ENCODE results near the gene LMF2. TPM values are rescaled to one million over a fixed set of nuclear protein-coding genes. Genes with fewer than 3 reads are reported as not detected.
A peak's percentile ranks its signal among the peaks of the same experiment; 100 is the strongest.

LMF2 gene
- polyA plus RNA-seq, 3 donors: 15.0 to 145 (median 16.6) TPM

DNA sequence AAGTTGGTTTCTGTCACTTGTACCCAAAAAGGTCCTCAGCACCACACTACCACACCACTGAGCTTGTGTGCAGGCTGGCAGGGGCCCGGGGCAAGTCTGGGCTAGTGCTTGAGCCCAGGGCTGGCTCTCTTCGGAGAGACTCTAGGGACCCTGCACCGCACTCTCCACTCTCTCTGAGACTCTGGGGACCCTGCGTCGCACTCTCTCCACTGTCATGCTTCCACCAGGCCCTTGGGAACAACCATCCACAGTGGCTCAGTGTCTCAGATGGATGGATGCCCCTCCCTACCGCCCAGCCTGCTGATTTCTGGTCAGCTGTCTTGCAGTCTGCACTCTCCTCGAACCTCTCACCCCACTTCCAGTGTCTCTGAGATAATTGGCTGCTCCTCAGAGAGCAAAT lies 30.6 kb downstream of the LMF2 start:
- H3K9ac ChIP-seq (ENCODE audit: insufficient read depth, low read length, poor library complexity, severe bottlenecking): no peak overlapping the region

DNA sequence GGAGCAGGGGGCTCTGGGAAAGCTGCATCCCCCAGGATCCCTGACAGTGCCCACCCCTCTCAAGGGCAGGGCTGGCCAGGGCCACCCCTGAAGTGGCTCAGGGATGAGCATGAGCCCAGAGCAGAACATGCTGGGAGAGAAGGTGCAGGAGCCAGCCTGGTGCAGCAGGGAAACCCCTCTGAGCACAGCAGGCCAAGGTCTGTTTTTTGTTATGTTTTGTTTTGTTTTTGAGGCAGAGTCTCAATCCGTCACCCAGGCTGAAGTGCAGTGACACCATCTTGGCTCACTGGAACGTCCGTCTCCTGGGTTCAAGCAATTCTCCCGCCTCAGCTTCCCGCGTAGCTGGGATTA lies 31.9 kb downstream of the LMF2 start:
- TF ChIP-seq, protein P1, sequence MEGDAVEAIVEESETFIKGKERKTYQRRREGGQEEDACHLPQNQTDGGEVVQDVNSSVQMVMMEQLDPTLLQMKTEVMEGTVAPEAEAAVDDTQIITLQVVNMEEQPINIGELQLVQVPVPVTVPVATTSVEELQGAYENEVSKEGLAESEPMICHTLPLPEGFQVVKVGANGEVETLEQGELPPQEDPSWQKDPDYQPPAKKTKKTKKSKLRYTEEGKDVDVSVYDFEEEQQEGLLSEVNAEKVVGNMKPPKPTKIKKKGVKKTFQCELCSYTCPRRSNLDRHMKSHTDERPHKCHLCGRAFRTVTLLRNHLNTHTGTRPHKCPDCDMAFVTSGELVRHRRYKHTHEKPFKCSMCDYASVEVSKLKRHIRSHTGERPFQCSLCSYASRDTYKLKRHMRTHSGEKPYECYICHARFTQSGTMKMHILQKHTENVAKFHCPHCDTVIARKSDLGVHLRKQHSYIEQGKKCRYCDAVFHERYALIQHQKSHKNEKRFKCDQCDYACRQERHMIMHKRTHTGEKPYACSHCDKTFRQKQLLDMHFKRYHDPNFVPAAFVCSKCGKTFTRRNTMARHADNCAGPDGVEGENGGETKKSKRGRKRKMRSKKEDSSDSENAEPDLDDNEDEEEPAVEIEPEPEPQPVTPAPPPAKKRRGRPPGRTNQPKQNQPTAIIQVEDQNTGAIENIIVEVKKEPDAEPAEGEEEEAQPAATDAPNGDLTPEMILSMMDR (IDR thresholded peaks at IDR 0.05): no peak
- WGBS (ENCODE audit: insufficient coverage): 100% methylated on average over 1 of the region's 6 CpGs
- no peaks in the 10 kb centered on the region for H3K9me3 ChIP-seq (replicated peaks in 1 of 2; ENCODE audit: control insufficient read depth in 1 of 2, insufficient read depth in 1 of 2, low read length in 2 of 2)
- H3K4me2 ChIP-seq (replicated peaks; ENCODE audit: extremely low read depth, low read length, poor library complexity, severe bottlenecking): peak overlapping the region; percentile 98
- Mint-ChIP-seq H3K27me3 (ENCODE audit: low read depth in 3 of 3) (peaks cover 27 to 46% (median 36%) of the 10 kb centered on the region in 3 donors), H3K27ac (peak overlapping the region in 2 of 7 donors; percentile 52 to 55), H3K36me3 (peaks cover 4 to 8% of the 10 kb centered on the region in 2 donors), H3K4me1 (peaks cover 39% of the 10 kb centered on the region), H3K9me3 (peaks cover 0 to 7% (median 5%) of the 10 kb centered on the region in 7 donors), H3K4me3 (peak overlapping the region; percentile 63 to 75)
- intact Hi-C loops (cut with micrococcal nuclease): no loop called here
- DNase-seq: no peak
- H3K27me3 ChIP-seq (ENCODE audit: control insufficient read depth in 2 of 2, insufficient read depth in 2 of 2, low read length in 2 of 2): peaks cover 3 to 23% of the 10 kb centered on the region in 2 donors
- H3K4me3 ChIP-seq (replicated peaks in 1 of 3; ENCODE audit: low read depth in 2 of 3, low read length in 3 of 3): peak overlapping the region in 2 of 3 experiments; percentile 48 to 85
- peaks cover 38% of the 10 kb centered on the region for H3K79me2 ChIP-seq (ENCODE audit: insufficient read depth, low read length)
- no peaks in the 10 kb centered on the region for H3K36me3 ChIP-seq (replicated peaks in 1 of 2; ENCODE audit: control insufficient read depth in 1 of 2, insufficient read depth in 2 of 2, low read length in 2 of 2)
- peak overlapping the region; percentile 98 for H2AFZ ChIP-seq (ENCODE audit: insufficient read depth, low read depth, low read length, poor library complexity, severe bottlenecking)
- H3K27ac ChIP-seq (ENCODE audit: low read depth in 1 of 2, low read length in 2 of 2): no peak overlapping the region
- peaks cover 33 to 45% of the 10 kb centered on the region in 2 donors for H3K4me1 ChIP-seq (ENCODE audit: control insufficient read depth in 1 of 2, insufficient read depth in 2 of 2, low read length in 2 of 2)
- H4K20me1 ChIP-seq (ENCODE audit: insufficient read depth, low read length): peaks cover 37% of the 10 kb centered on the region
- H3K9ac ChIP-seq (ENCODE audit: insufficient read depth, low read length, poor library complexity, severe bottlenecking): no peak overlapping the region

More for the DNA sequence above, 30.6 kb downstream of the LMF2 start:
- Mint-ChIP-seq H3K4me3 (peak overlapping the region in 1 of 2 donors; percentile 7), H3K9me3 (peaks cover 0 to 9% (median 6%) of the 10 kb centered on the region in 7 donors), H3K27me3 (ENCODE audit: low read depth in 3 of 3) (peaks cover 30 to 54% (median 40%) of the 10 kb centered on the region in 3 donors), H3K4me1 (peaks cover 29% of the 10 kb centered on the region), H3K36me3 (peaks cover 4 to 7% of the 10 kb centered on the region in 2 donors), H3K27ac (no peak overlapping the region)
- Histone ChIP-seq H3K4me1 (ENCODE audit: control insufficient read depth in 1 of 2, insufficient read depth in 2 of 2, low read length in 2 of 2) (peaks cover 25 to 43% of the 10 kb centered on the region in 2 donors), H2AFZ (ENCODE audit: insufficient read depth, low read depth, low read length, poor library complexity, severe bottlenecking) (no peak overlapping the region), H3K36me3 (replicated peaks in 1 of 2; ENCODE audit: control insufficient read depth in 1 of 2, insufficient read depth in 2 of 2, low read length in 2 of 2) (no peaks in the 10 kb centered on the region), H3K27ac (ENCODE audit: low read depth in 1 of 2, low read length in 2 of 2) (no peak overlapping the region), H4K20me1 (ENCODE audit: insufficient read depth, low read length) (peaks cover 25% of the 10 kb centered on the region), H3K9me3 (replicated peaks in 1 of 2; ENCODE audit: control insufficient read depth in 1 of 2, insufficient read depth in 1 of 2, low read length in 2 of 2) (no peaks in the 10 kb centered on the region), H3K4me3 (replicated peaks in 1 of 3; ENCODE audit: low read depth in 2 of 3, low read length in 3 of 3) (no peak overlapping the region), H3K4me2 (replicated peaks; ENCODE audit: extremely low read depth, low read length, poor library complexity, severe bottlenecking) (no peak overlapping the region), H3K27me3 (ENCODE audit: control insufficient read depth in 2 of 2, insufficient read depth in 2 of 2, low read length in 2 of 2) (peaks cover 4 to 30% of the 10 kb centered on the region in 2 donors), H3K79me2 (ENCODE audit: insufficient read depth, low read length) (peaks cover 26% of the 10 kb centered on the region)
- TF ChIP-seq, protein P1 (IDR thresholded peaks at IDR 0.05): no peak
- DNase-seq: no peak
- WGBS (ENCODE audit: insufficient coverage): 89% methylated on average over 5 of the region's 7 CpGs
- intact Hi-C loops (cut with micrococcal nuclease): no loop called here
